ENCODE data around the gene COL4A5. TPM values are rescaled to one million over a fixed set of nuclear protein-coding genes. Genes with fewer than 3 reads are reported as not detected.

Gene COL4A5
- total and polyA plus RNA-seq, 2 of the 8 experiments (the other 6 are each of a cell fraction or from before 2014, with no cell fraction given): 24.9 to 30.2 TPM

- TF ChIP-seq CEBPB (IDR thresholded peaks at IDR 0.05; ENCODE audit: low read depth, low read length): no peak
- no peak for TF ChIP-seq POLR2AphosphoS5 (IDR thresholded peaks at IDR 0.05; ENCODE audit: low read depth, low read length)
- TF ChIP-seq SP4 (IDR thresholded peaks at IDR 0.05; ENCODE audit: low read length): no peak
These were observed 43.3 kb upstream of the COL4A5 start (continued) for GRCh38 chrX:108396188-108396891.

Measured in H1 (cell line).